H1 (cell line): ENCODE measurements around the gene LRRTM4. TPM values are rescaled to one million over a fixed set of nuclear protein-coding genes. Genes with fewer than 3 reads are reported as not detected.

Experiments used
- CTCF ChIA-PET: fragments of 300-600 bp; sonication (Branson Sonifier 250); formaldehyde crosslinking; loops from one replicate; lab custom pipeline; 2021; ENCODE audit not compliant: partially characterized antibody; lab: Charles Lee
- POLR2A ChIA-PET: fragments of 300-600 bp; sonication (Branson Sonifier 250); formaldehyde crosslinking; loops from one replicate; lab custom pipeline; 2021; ENCODE audit warnings: inconsistent platforms; ENCODE audit not compliant: partially characterized antibody; lab: Charles Lee
- DNase-seq, 2 experiments: peaks; one replicate each; pipeline versions ENCODE4 v3.0.0 to v3.0.0-alpha.2; 2010 to 2022; ENCODE audit warnings: low spot score in 2 of 2, low read depth in 1 of 2, mixed read lengths in 1 of 2
- FAIRE-seq: peaks from 2 replicates; lab custom pipeline; 2011; peaks lifted over from hg19 to GRCh38; lab: Jason Lieb, UNC
- H2AFZ ChIP-seq: 2 replicates; pipeline ENCODE4 v1.8.1; 2012; ENCODE audit warnings: low read length, inconsistent platforms
- H2AK5ac ChIP-seq: 2 replicates; pipeline ENCODE4 v1.6.1; 2013; ENCODE audit warnings: low read depth, low read length
- H2BK120ac ChIP-seq: replicated peaks from 2 replicates; pipeline ENCODE3; 2013; ENCODE audit warnings: low read depth, low read length, inconsistent platforms
- H2BK12ac ChIP-seq: 2 replicates; pipeline ENCODE4 v1.6.1; 2013; ENCODE audit warnings: low read depth, low read length
- H2BK15ac ChIP-seq: 2 replicates; pipeline ENCODE4 v1.6.1; 2013; ENCODE audit warnings: low read length
- H2BK20ac ChIP-seq: 2 replicates; pipeline ENCODE4 v1.6.1; 2013; ENCODE audit warnings: low read length
- H2BK5ac ChIP-seq: 2 replicates; pipeline ENCODE4 v1.6.1; 2013; ENCODE audit warnings: low read depth, low read length
- H3K14ac ChIP-seq: 2 replicates; pipeline ENCODE4 v1.6.1; 2013; ENCODE audit warnings: inconsistent platforms; ENCODE audit not compliant: insufficient read length
- H3K18ac ChIP-seq: 2 replicates; pipeline ENCODE4 v1.6.1; 2013; ENCODE audit warnings: low read length; ENCODE audit errors: extremely low read depth
- H3K23ac ChIP-seq: 2 replicates; pipeline ENCODE4 v1.6.1; 2013; ENCODE audit warnings: inconsistent platforms; ENCODE audit not compliant: insufficient read length
- H3K23me2 ChIP-seq: 2 replicates; pipeline ENCODE4 v1.6.1; 2013; ENCODE audit warnings: low read depth, low read length
- H3K27ac ChIP-seq: 2 replicates; pipeline ENCODE4 v1.6.1; 2011; ENCODE audit warnings: low read depth, low read length, inconsistent platforms
- H3K27me3 ChIP-seq, 4 experiments: replicated peaks in 1 of 4; 1 replicate in 1 of 4; 2 replicates in 3 of 4; pipeline versions ENCODE4 v1.6.1 to v1.8.1; 2011 to 2013; ENCODE audit warnings: low read length in 3 of 4, mild to moderate bottlenecking in 3 of 4, inconsistent platforms in 2 of 4, mixed read lengths in 2 of 4, moderate library complexity in 1 of 4; ENCODE audit not compliant: control insufficient read depth in 3 of 4, insufficient read depth in 3 of 4; ENCODE audit errors: extremely low read depth in 1 of 4
- H3K36me3 ChIP-seq, 4 experiments: 2 replicates each; pipeline versions ENCODE4 v1.6.1 to v1.8.1; 2011 to 2013; ENCODE audit warnings: mild to moderate bottlenecking in 4 of 4, low read length in 3 of 4, moderate library complexity in 2 of 4, control low read depth in 1 of 4, inconsistent platforms in 1 of 4; ENCODE audit not compliant: insufficient read depth in 4 of 4, control insufficient read depth in 2 of 4
- H3K4ac ChIP-seq: replicated peaks from 2 replicates; pipeline ENCODE3; 2013; ENCODE audit warnings: low read length, low read depth, mixed read lengths, inconsistent platforms; ENCODE audit not compliant: insufficient read length
- H3K4me1 ChIP-seq, 4 experiments: replicated peaks in 1 of 4; 1 replicate in 1 of 4; 2 replicates in 3 of 4; pipeline versions ENCODE4 v1.6.1 to v1.8.1; 2011 to 2013; ENCODE audit warnings: low read length in 3 of 4, inconsistent platforms in 2 of 4, mixed read lengths in 1 of 4; ENCODE audit not compliant: insufficient read depth in 4 of 4, control insufficient read depth in 3 of 4
- H3K4me2 ChIP-seq, 2 experiments: 2 replicates each; pipeline versions ENCODE4 v1.6.1 to v1.8.1; 2011 to 2013; ENCODE audit warnings: low read depth in 2 of 2, low read length in 2 of 2, control low read depth in 1 of 2, inconsistent platforms in 1 of 2, mild to moderate bottlenecking in 1 of 2; ENCODE audit not compliant: insufficient read depth in 1 of 2
- H3K4me3 ChIP-seq, 4 experiments: fragments of 200-600, 300-600 bp in 1 of 4; sonication (generic), shearing (Covaris generic), sonication (Bioruptor Twin) in 1 of 4; 2 replicates each; pipeline versions ENCODE4 v1.5.1 to v1.8.1; 2011 to 2016; ENCODE audit warnings: low read length in 4 of 4, low read depth in 3 of 4, control low read depth in 2 of 4, inconsistent platforms in 2 of 4, mild to moderate bottlenecking in 2 of 4, mixed read lengths in 1 of 4, moderate library complexity in 1 of 4; ENCODE audit not compliant: insufficient read depth in 2 of 4; ENCODE audit errors: extremely low read depth in 1 of 4
- H3K56ac ChIP-seq: replicated peaks from 2 replicates; pipeline ENCODE3; 2013; ENCODE audit warnings: low read depth, mild to moderate bottlenecking, mixed read lengths, low read length, inconsistent platforms; ENCODE audit not compliant: insufficient read length
- H3K79me1 ChIP-seq: 2 replicates; pipeline ENCODE4 v1.6.1; 2013; ENCODE audit warnings: low read depth, low read length, control low read depth
- H3K79me2 ChIP-seq, 2 experiments: 2 replicates each; pipeline versions ENCODE4 v1.6.1 to v1.8.1; 2012 to 2013; ENCODE audit warnings: low read length in 2 of 2, mild to moderate bottlenecking in 2 of 2, inconsistent platforms in 1 of 2; ENCODE audit not compliant: insufficient read depth in 2 of 2, control insufficient read depth in 1 of 2
- H3K9ac ChIP-seq, 4 experiments: replicated peaks in 1 of 4; 1 replicate in 1 of 4; 2 replicates in 3 of 4; pipeline versions ENCODE4 v1.6.1 to v1.8.1; 2011 to 2013; ENCODE audit warnings: low read depth in 3 of 4, low read length in 3 of 4, control low read depth in 2 of 4, mild to moderate bottlenecking in 2 of 4, moderate library complexity in 2 of 4, inconsistent platforms in 1 of 4; ENCODE audit errors: extremely low read depth in 1 of 4
- H3K9me3 ChIP-seq, 2 experiments: 2 replicates each; pipeline versions ENCODE4 v1.6.1 to v1.8.1; 2012 to 2013; ENCODE audit warnings: mild to moderate bottlenecking in 2 of 2, moderate library complexity in 2 of 2, control low read depth in 1 of 2, inconsistent platforms in 1 of 2, low read depth in 1 of 2, low read length in 1 of 2, mixed read lengths in 1 of 2; ENCODE audit not compliant: insufficient read depth in 2 of 2
- H4K20me1 ChIP-seq, 2 experiments: replicated peaks in 1 of 2; 2 replicates each; pipeline versions ENCODE3 to v1.8.1; 2011 to 2013; ENCODE audit warnings: inconsistent platforms in 2 of 2, low read length in 2 of 2, mild to moderate bottlenecking in 1 of 2; ENCODE audit not compliant: insufficient read depth in 2 of 2, control insufficient read depth in 1 of 2
- H4K5ac ChIP-seq: 2 replicates; pipeline ENCODE4 v1.6.1; 2013; ENCODE audit warnings: low read length, low read depth, mixed read lengths, inconsistent platforms; ENCODE audit not compliant: insufficient read length
- H4K8ac ChIP-seq: 2 replicates; pipeline ENCODE4 v1.8.0; 2013; ENCODE audit warnings: mild to moderate bottlenecking, moderate library complexity, low read length, inconsistent platforms; ENCODE audit not compliant: insufficient read depth; ENCODE audit errors: extremely low read depth
- H4K91ac ChIP-seq: replicated peaks from 2 replicates; pipeline ENCODE3; 2013; ENCODE audit warnings: low read length, mixed read lengths, inconsistent platforms; ENCODE audit not compliant: insufficient read length
- ASH2L ChIP-seq: fragments of 200-600, 300-600 bp; sonication (generic); IDR thresholded peaks from one replicate; pipeline ENCODE4 v1.7.1; 2017; ENCODE audit warnings: low read length
- BCL11A ChIP-seq, 2 experiments: IDR thresholded peaks; one replicate each; pipeline ENCODE4 v1.6.1; 2011; ENCODE audit warnings: low read depth in 2 of 2, low read length in 2 of 2, mild to moderate bottlenecking in 2 of 2
- CREB1 ChIP-seq: IDR thresholded peaks from 2 replicates; pipeline ENCODE4 v1.6.1; 2012; ENCODE audit warnings: inconsistent platforms
- KDM1A ChIP-seq: fragments of 200-600, 300-600 bp; sonication (generic); IDR thresholded peaks from 2 replicates; pipeline ENCODE4 v1.7.1; 2016; ENCODE audit warnings: mild to moderate bottlenecking, low read length, borderline replicate concordance
- RFX5 ChIP-seq: IDR thresholded peaks from 2 replicates; pipeline ENCODE4 v1.6.1; 2011; ENCODE audit warnings: low read depth, low read length, improper control_type of control experiment, borderline replicate concordance
- SIN3A ChIP-seq, 2 experiments: IDR thresholded peaks in 1 of 2; conservative IDR thresholded peaks in 1 of 2; 2 replicates each; pipeline ENCODE4 v1.6.1; 2011 to 2012; ENCODE audit warnings: low read length in 2 of 2, improper control_type of control experiment in 1 of 2, low read depth in 1 of 2, mild to moderate bottlenecking in 1 of 2
- SRF ChIP-seq: IDR thresholded peaks from 2 replicates; pipeline ENCODE4 v1.6.1; 2011; ENCODE audit warnings: mild to moderate bottlenecking, low read depth, low read length, moderate library complexity
- TAF1 ChIP-seq: IDR thresholded peaks from 2 replicates; pipeline ENCODE4 v1.6.1; 2011; ENCODE audit warnings: mild to moderate bottlenecking, low read depth, low read length
- TAF7 ChIP-seq: optimal IDR thresholded peaks from 2 replicates; pipeline ENCODE3; 2011; ENCODE audit warnings: low read depth, mild to moderate bottlenecking, inconsistent platforms, low read length, moderate library complexity, borderline replicate concordance
- WGBS, 2 experiments: shearing (Covaris generic) in 1 of 2; methylation state at CpG; one replicate each; pipeline versions ENCODE4 v1.1.6 to v1.1.7; 2013 to 2015; ENCODE audit warnings: low lambda C conversion rate in 2 of 2, mixed read lengths in 2 of 2, inconsistent platforms in 1 of 2, low coverage in 1 of 2, missing lambda C conversion rate in 1 of 2; ENCODE audit not compliant: insufficient replicate concordance in 2 of 2, insufficient coverage in 1 of 2, insufficient read length in 1 of 2; ENCODE audit errors: extremely low coverage in 1 of 2, missing lambda C conversion rate in 1 of 2; 5-methylcytosine and 5-hydroxymethylcytosine counted together
- polyA plus RNA-seq, 7 experiments: library from polyadenylated mRNA; depleted of rRNA in 3 of 7; stranded (reverse) in 5 of 7; unstranded in 2 of 7; fragments of >200 nt in 5 of 7; fragments of 200-250 nt in 2 of 7; gene quantifications; 1 replicate in 5 of 7; 2 replicates in 1 of 7; 4 replicates in 1 of 7; pipeline versions ENCODE4 v1.2.1 to v1.2.3, GENCODE V29; 2011 to 2013; ENCODE audit warnings: missing spikeins in 2 of 7, mixed read lengths in 2 of 7
- total RNA-seq: library from RNA; stranded (reverse); fragmentation: NEBNext Ultra II Directional; extraction: Animal tissue kit (Norgen Biotek cat#: 25700); gene quantifications from 2 replicates; pipeline ENCODE4 v1.2.1, GENCODE V29; 2021

LRRTM4 gene
- total and polyA plus RNA-seq, 2 of the 8 experiments (the other 6 are each of a cell fraction or from before 2014, with no cell fraction given), result 3.6 to 9.5 TPM

DNA sequence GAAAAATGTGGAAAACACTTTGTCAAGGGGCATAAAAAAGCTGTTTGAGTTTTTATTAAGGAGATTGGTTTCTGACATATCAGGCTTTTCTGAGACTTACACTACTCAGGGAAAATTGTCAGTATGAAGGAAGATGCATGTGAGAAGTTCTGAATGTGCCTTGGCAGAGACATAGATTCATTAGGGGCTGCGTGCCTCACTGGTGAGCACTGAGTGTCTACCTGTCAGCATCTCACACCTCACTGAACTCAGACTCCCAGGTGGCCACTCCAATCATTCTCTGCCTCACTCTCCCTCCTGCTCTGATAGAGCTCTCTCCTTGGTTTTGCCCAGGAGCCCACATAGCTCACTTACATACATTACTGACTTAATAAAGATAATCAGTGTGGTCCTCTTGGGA is 372.6 kb downstream of the LRRTM4 start:
- Histone ChIP-seq H3K14ac (no peak overlapping the region), H3K9me3 (no peaks in the 10 kb centered on the region), H3K23me2 (no peaks in the 10 kb centered on the region), H3K4me2 (no peak overlapping the region), H3K79me2 (no peaks in the 10 kb centered on the region), H2BK20ac (no peak overlapping the region), H3K56ac (no peak overlapping the region), H3K23ac (no peak overlapping the region), H3K36me3 (no peaks in the 10 kb centered on the region)
- POLR2A ChIA-PET, result no interaction called here
- FAIRE-seq, result no peak
- TF ChIP-seq BCL11A (IDR thresholded peaks at IDR 0.05; ENCODE audit: low read depth in 2 of 2, low read length in 2 of 2) (no peak), RFX5 (no peak), KDM1A (no peak), TAF7 (no peak), CREB1 (no peak), SIN3A (conservative IDR thresholded peaks at IDR 0.05 in 1 of 2, IDR thresholded peaks at IDR 0.05 in 1 of 2; ENCODE audit: low read depth in 1 of 2, low read length in 2 of 2) (no peak), SRF (no peak), ASH2L (no peak), TAF1 (no peak)
- TF ChIP-seq, all 59 proteins: peak for 0
- no peaks in the 10 kb centered on the region for H4K20me1 ChIP-seq
- H3K4me3 ChIP-seq, result no peak overlapping the region
- H2BK120ac ChIP-seq, result no peak overlapping the region
- no peak overlapping the region for H2BK12ac ChIP-seq
- no peak overlapping the region for H2BK5ac ChIP-seq
- H2BK15ac ChIP-seq, result no peak overlapping the region
- no peaks in the 10 kb centered on the region for H3K79me1 ChIP-seq
- H4K91ac ChIP-seq, result no peak overlapping the region
- no peak overlapping the region for H2AFZ ChIP-seq
- H3K18ac ChIP-seq, result no peak overlapping the region
- no peak overlapping the region for H4K5ac ChIP-seq
- H3K27me3 ChIP-seq, result no peaks in the 10 kb centered on the region
- no peak overlapping the region for H3K9ac ChIP-seq
- CTCF ChIA-PET, result interaction anchor here (0.6 kb wide), 1 partner anchor 893 kb away, joined by 3 read pairs; no protein-coding TSS in a partner anchor
- WGBS, 2 experiments, result 88% methylated on average over 1 of the region's 1 CpG; no CpG with 5 or more reads in 1 of the 2 experiments
- H4K8ac ChIP-seq, result no peak overlapping the region
- H3K27ac ChIP-seq, result no peak overlapping the region
- no peaks in the 10 kb centered on the region for H3K4me1 ChIP-seq
- DNase-seq, result no peak
- H2AK5ac ChIP-seq, result no peak overlapping the region
- H3K4ac ChIP-seq, result no peak overlapping the region
